HL-60/S4 (cell line): ENCODE data around the gene BANF2.

ENCODE experiments used
- in situ Hi-C: fragments of 300-500 bp; cut with MboI; formaldehyde crosslinking; loops from 2 replicates; pipeline ENCODE4 v1.14.3; 2022; ENCODE audit warnings: low sequenced_read_pairs

The BANF2 gene

DNA sequence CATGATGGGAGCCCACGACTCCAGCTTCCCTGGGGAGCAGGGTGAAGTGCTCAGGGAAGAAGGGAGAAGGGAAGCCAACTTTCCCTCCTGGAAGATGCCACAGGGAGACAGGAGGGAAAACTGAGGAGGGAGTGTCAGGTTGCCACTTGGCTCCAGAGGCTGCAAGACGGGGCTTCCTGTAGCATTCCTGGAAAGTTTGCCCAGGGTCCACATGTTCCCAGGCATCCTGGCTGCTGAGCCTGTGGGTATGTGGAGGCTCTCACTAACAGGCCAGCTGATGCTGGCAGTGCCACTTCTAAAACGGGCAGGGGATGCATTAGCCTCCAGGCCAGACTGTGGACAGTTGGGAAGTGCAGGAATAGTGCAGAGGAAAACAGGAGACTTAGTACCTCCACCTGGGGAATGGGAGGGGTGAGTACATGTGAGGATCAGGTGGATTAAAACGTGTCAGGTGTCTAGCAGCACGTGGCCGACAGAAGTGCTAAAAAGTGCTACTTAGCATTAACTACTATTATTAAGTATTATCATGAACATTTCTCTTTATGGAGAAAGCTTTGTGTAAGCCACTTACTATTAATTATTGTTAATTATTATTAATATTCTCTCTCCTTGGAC lies 33.2 kb downstream of the BANF2 start:
- in situ Hi-C loops = no loop called here

DNA sequence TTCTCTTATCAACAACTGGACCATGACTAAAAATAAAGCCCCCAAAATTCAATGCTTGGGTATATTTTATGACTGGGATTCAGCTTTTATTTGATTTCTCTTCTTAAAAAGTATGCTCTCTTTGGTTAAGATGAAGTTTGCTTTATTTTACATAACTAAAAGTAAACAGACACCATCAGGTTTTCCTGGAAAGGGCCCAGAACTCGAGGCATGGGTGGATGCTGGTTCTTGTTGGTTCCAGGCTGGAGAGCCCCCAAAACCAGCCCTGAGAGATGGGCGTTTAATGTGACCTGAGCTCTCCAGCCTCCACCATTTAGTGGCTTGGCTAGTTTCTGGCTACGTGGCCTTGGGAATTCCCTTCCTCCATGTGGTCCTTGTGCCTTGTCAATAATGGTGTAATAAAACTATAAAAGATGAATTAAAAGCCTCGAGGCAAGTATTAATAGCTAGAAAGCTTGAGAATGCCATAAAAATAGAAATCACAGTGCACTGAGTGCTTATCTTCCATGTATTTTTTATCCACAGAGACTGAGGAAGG lies 34.1 kb downstream of the BANF2 start:
- in situ Hi-C loops = no loop called here

DNA sequence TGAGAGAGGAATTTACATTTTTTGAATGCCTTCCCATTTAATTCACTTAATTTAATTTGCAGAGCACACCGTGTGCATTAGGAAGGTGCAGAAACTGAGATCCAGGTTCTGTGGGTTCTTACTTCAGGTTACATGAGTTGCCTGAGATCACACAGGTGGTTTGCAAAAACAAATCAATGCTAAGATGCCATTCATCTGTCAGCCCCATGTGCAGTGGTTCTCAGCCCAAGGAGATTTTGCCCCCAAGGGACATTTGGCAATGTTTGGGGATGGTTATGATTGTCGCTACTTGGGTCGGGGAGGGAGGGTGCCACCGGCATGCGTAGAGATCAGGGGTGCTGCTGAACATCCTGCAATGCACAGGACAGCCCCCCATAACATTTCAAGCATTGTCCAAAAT lies 34.6 kb downstream of the BANF2 start:
- in situ Hi-C loops = no loop called here

DNA sequence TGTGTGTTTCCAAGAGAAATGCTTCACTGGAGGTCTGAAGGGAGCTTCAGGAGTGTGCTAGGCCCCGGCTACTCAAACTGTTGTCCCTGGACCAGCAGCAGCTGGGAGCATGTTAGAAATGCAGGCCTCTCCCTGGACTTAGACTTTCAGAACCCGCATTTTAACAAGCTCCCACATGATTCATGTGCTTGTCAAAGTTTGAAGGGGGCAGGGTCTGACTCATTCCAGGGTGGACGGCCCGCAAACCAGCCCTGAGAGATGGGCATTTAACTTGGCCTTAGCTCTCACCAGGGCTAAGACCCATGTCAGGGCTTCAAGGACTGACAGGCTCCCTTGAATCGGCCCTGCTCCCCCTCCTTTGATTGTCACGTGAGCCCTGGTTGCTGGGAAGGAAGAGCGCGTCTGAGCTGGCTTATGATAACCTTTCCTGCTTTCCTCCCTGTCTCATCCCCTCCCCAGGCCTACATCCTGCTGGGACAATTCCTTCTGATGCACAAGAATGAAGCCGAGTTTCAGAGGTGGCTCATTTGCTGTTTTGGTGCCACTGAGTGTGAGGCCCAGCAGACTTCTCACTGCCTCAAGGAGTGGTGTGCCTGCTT lies 35.5 kb downstream of the BANF2 start:
- in situ Hi-C loops = no loop called here

DNA sequence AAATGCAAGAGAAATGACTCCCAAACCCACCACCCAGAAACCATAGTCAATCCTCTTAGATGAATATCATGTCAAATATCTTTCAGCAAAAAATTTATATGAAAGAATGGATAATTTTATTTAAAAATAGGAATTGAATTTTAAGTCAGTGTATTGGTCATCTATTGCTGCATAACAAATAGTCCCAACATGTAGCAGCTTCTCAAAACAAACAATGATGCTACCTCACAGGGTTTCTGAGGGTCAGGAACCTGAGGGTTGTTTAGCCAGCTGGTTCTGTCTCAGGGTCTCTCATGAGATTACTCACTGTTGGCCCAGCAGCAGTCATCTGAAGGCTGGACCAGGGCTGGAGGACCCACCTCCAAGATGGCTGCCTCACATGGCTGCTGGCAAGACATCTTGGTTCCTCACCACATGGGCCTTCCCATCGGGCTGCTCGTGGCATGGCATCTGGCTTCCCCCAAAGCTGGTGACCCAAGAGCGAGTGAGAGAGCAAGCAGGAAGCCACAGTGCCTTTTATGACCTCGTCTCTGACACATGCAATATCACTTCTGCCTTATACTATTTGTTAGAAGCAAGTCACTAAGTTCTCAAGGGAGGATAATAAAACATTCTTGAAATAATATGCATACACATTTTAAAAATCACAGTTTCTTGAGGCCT lies 36.3 kb downstream of the BANF2 start:
- in situ Hi-C loops = no loop called here

DNA sequence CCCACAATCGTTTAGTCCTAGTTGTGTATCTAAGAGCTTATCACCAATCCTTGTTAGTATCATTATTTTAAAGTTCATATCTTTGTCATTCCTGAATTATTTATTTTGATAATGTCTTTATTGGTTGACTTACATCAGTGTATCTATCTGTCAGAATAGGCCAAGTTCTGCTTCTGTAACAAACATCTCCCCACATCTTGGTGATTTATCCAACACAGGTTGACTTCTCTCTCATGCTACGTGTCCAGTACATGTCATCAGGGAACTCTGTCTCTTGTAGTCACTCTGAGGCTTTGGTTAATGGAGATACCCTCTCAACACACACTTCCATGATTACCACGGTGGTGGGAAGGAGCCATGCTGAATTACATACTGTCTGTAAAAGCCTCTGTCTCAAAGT lies 38.4 kb downstream of the BANF2 start:
- in situ Hi-C loops = no loop called here

DNA sequence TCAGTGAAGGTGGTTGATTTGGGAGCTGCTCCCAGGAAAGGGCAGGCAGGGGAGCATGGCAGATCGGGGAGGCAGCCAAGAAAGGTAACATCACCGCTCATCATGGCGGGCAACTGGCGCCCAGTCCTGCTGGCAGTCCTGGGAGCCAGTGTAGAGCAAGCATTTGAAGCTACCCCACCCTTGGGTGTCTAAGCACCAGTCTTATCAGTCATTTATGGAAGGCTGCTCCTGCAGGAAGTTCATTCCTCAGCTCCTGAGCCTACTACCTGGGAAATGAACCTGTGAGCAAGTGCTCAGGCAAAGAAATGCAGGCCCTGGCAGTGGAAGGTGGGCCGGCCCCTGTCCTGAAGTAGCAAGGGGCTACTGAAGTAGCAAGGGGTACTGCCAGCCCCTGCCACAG lies 41.5 kb downstream of the BANF2 start:
- in situ Hi-C loops = no loop called here

DNA sequence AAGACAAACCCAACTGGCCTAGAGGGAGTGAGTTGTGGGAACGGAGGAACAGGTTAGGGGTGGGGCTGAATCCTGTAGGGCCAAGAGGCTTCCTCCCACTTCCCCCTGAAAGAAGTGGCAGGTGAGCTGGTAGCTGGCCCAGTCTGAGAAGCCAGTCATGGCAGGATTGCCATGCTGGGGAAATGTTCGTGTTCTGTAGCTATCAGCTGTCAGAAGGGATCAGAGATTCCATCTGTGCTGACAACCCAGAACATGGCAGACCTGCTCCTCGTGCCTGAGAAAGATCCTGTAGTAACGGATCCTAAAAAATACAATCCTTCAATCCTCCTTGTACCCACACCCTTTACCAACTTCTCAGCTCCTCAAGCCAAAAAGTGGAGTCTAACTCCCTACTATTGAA lies 43.0 kb downstream of the BANF2 start:
- in situ Hi-C loops = no loop called here

DNA sequence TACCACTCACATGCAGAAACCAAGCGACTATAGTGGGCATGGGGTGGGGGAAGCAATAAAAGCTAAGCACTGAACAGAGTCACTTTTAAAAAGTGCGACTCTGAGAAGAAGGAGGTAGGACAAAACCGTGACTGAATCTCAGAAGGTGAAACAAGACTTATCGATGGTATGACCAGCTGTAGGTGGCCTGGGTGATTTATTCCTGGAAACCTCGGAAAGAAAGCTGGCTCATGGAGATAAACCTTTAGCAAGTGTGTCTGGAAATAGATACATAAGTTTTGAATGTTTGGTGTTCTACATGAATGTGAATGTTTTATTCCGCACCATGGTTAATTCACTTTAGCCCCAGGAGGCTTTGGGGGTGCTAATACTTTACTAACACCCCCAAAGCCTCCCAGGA lies 43.9 kb downstream of the BANF2 start:
- in situ Hi-C loops = no loop called here

DNA sequence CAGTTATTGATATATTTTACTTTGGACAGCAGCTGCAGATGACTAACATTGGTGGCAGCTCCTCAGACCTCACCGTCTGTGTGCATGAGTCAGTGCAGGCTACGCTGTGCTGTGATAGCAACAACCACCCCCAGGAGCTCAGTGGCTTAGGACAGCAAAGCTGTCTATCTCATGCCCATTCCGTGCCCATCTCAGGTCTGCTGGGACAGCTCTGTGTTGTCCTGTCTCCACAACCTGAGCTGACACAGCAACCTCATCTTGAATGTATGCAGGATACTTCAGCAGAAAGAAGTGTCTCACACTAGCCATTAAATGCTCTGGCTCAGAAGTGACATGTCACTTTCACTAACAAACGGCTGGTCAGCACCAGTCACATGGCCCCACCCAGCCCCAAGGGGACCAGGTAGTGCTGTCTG lies 47.7 kb downstream of the BANF2 start:
- in situ Hi-C loops = no loop called here

DNA sequence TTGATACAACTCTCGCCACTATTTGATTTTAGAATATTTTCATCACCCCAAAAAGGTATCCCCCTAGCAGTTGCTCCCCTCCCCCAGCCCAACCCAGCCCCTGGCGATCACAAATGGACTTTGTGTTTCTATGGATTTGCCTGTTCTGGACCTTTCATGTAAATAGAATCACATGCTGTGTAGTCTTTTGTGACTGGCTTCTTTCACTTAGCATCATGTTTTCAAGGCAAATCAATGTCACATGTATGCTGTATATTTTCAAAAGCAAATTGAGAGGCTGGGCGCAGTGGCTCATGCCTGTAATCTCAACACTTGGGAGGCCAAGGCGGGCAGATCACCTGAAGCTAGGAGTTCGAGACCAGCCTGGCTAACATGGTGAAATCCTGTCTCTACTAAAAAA lies 48.5 kb downstream of the BANF2 start:
- in situ Hi-C loops = no loop called here

DNA sequence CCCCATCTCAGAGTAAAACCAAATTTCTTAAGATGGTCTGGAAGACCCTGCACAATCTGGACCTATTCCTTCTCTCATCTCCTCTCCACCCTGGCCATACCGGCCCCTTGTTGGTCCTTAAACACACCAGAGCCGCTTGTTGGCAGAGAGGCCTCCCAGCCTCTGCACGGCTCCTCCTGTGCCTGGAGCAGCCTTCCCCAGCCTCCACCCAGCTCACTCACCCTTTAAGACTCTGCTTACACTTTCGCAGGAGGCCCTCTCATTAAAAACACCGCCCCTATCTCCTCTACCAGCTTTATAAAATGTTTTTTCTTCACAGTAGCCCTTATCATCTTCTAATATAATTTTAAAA lies 49.8 kb downstream of the BANF2 start:
- in situ Hi-C loops = no loop called here

DNA sequence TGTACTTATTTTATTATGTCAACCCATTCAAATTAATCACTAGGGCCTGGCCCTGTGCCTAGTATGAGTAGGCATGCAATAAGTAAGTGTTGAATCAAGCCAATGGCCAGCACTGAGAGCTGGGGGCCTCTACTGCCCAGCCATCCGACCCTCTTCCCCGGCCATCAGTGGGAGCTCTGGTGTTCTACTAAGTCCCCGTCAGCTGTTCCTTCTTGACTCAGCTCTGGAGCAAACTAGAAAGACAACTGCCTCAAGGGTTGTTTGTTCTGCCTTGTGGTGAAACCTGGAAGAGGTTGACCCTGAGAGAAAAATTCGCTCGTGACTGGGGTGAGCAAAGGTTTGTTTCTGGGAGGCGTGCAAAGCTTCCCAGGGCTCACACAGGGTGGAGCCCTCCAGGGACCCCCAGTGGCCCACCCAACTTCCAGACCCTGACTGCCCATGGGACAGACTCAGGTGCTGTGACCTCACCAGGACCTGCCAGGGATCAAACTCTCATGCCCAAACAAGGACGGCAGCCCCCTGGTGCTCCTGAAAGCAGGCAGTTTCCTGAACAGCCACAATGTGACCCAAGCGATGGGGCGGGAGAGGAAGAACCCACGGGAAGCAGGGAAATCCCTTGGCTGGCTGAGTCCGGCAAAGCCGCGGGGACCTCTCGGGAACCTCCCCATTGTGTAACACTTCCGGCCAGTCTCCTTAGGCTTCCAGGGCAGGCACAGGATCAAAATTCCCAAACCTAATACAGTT lies 50.4 kb downstream of the BANF2 start:
- in situ Hi-C loops = no loop called here

DNA sequence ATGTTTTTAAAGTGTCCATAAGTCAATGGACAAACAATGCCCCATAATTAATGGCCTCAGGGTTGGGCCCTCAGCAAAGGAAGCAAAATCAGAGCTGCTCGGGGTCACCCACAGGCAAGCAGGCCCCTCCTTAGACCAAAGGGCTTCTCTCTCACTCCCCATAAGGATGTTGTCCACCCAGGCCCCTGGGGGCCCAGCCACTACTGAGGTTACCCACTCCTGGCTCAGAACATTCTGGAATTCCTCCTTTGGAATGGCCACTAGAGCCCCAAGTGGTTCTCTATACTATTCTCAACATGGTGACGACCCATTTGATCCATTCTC lies 50.9 kb downstream of the BANF2 start:
- in situ Hi-C loops = no loop called here

DNA sequence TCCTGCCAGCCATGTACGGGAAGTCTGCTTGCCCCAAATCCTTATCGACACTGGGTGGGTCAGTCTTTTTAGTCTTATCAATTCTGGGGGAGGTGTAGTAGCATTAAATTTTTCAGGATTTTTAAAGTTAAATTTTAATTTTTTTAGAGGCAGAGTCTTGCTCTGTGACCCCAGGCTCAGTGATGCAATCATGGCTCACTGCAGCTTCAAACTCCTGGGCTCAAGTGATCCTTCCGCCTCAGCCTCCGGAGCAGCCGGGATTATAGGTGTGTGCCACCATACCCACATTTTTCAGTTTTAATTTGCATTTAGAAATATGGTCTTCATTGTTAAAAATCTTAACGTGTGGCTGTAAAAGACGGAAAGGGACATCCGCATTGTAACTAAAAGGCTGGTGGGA lies 51.9 kb downstream of the BANF2 start:
- in situ Hi-C loops = no loop called here

DNA sequence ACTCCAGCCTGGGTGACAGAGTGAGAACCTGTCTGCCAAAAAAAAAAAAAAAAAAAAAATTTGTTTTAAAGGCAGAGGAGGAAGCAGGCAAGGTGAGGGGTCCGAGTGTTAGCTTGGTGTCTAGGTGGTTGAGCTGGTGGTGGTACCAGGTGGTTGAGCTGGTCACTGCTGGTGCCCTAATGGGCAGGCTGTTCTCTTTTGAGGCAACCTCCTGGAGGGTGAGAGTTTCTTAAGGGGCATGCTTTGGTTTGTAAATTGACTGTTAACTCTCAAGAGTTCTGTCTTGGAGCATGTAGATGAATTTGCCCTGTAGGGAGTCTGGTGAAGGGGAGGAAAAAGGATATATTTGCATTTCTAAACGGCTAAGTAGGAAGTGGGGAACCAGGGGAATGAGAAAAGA lies 52.7 kb downstream of the BANF2 start:
- in situ Hi-C loops = no loop called here

DNA sequence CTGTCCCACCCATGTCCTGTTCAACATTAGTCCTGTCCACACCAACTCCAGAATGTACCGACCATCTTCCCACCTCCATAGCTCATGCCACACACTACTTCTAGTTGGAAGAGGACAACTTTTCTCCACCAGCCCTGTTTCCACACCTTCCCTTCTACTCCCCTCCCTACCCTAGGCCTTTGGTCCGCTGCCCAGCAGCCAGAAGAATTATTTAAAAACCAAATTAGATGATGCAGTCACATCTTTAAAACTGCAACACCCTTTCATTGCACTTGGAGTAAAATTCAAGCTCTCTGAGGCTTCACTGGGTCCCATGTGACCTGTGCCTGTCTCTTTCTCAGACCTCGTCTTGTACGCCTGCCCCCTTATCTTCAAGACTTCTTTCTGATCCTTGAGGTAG lies 53.8 kb downstream of the BANF2 start:
- in situ Hi-C loops = no loop called here

DNA sequence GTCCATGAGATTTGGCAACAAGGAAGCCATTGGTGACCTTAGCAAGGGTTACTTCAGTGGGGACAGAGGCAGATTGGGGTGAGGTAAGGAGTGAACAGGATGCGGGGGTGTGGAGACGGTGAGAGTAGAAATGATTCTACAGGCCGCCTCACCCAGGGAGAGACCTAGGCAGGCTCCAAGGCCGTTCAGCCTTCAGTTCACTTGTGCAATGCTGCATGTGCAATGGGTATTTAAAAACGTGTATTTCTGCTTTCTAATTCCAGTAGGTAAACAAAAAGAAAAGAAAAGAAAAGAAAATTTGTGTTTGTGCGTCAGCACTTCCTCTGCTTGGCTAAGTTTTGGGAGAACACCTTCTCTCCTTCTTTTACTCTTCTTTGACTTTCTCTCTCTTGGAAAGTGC lies 56.8 kb downstream of the BANF2 start:
- in situ Hi-C loops = no loop called here

DNA sequence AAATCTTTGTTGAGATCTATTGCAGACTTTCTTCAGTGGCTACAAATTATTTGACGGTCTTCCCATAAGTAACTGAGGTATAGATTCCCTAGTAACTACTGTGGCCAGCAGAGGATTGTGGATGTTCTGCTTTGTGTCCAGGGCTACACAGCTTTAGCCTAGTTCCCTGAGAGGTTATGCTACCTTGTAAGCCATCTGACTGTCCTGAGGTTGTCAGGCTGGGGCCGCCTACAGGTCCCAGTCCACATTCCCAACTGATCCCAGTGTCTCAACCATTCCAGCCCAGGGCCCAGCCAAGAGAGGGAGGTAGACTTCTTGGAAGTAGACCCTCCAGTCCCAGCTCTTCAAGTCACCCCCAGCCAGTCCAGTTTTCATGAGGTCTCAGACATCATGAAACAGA lies 57.7 kb downstream of the BANF2 start:
- in situ Hi-C loops = no loop called here

DNA sequence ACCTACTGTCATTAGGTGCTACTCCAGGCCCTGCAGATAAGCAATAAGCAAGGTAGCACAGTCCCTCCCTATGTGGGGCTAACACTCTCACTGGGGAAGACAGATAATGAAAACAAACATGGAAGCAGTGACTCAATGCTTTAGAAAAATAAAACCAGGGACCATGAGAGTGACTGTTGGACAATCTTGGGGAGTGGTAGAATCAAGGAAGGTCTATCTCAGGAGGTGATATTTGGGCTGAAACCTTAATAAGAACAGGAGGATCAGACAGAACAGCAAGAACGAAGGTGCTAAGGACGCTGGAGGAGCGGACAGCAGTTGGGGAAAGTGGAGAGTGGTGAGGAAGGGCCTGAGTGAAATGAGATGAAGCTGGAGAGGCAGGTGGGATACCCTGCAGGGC lies 58.2 kb downstream of the BANF2 start:
- in situ Hi-C loops = no loop called here

DNA sequence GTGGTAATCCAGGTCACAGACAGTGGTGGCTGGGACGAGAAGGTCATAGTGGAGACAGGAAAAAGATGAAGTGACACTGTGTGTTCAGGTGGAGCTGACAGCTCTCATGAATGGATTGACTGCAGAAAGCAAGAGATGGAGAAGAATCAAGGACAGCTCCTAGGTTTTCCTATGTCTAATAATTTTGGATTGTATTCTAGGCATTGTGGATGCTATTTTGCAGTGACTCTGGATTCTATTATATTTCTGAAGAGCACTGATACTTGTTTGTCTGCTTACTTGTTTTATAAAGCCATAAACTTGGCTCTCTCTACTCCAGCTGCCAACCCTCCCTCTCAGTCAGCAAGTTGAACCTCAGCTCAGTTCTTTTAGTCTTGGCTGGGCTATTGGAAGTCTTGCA lies 58.7 kb downstream of the BANF2 start:
- in situ Hi-C loops = no loop called here

DNA sequence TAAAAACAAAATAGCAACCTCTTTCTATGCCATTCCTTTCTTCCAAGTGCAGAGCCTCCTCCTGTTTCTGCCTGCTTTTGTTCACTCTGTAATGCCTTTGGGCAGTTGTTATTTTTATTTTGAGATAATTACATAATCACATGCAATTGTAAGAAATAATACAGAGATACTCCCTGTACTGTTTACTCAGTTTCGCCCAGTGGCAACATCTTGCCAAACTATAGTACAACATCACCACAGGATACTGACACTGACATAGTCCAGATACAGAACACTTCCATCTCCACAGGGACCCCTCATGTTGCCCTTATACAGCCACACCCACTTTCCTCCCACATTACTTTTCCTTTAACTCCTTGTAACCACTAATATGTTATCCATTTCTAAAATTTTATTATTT lies 59.7 kb downstream of the BANF2 start:
- in situ Hi-C loops = no loop called here
